Testis (tissue), 2 donors: Measurements from ENCODE around the gene HRH3.

Experiments used
- CTCF ChIP-seq, 3 experiments: fragments of 450-650 bp in 2 of 3; fragments of 200-600 bp in 1 of 3; sonication (generic) in 1 of 3; IDR thresholded peaks; one replicate each; pipeline ENCODE4 v1.5.1; 2016 to 2019; ENCODE audit warnings: antibody characterized with exemption in 3 of 3, mild to moderate bottlenecking in 2 of 3, moderate library complexity in 1 of 3
- POLR2A ChIP-seq: fragments of 450-650 bp; IDR thresholded peaks from one replicate; pipeline ENCODE4 v1.6.1; 2017; ENCODE audit warnings: antibody characterized with exemption, mild to moderate bottlenecking, moderate library complexity

GRCh38 chr20:62235001-62235776 is 15.1 kb upstream of the HRH3 start:
- TF ChIP-seq CTCF (IDR thresholded peaks at IDR 0.05) (no peak), POLR2A (no peak)
